HG03442 (cell line): ENCODE results near the gene TBC1D16.
"Not testable (repeated sequence)": the region's sequence is repeated elsewhere in the genome, so short reads cannot be mapped to it uniquely, and the experiment has no call there.

Experiments
- ATAC-seq: cut with Tn5 transposase; IDR thresholded peaks from one replicate; pipeline ENCODE4 v1.9.1; 2021; ENCODE audit warnings: mild to moderate bottlenecking, moderate library complexity; ENCODE audit not compliant: unreplicated experiment

The TBC1D16 gene

GRCh38 chr17:79977161-79977631, 58.5 kb downstream of the TBC1D16 start:
- ATAC-seq, result no peak

- ATAC-seq, result no peak
These were observed 59.2 kb downstream of the TBC1D16 start for GRCh38 chr17:79976451-79976850.

- no peak for ATAC-seq
These were observed 60.1 kb downstream of the TBC1D16 start for GRCh38 chr17:79975498-79976134.

- ATAC-seq, result no peak
These were observed 60.8 kb downstream of the TBC1D16 start for GRCh38 chr17:79974566-79975497.

- ATAC-seq, result no peak
These were observed 64.0 kb downstream of the TBC1D16 start for GRCh38 chr17:79971651-79972050.

DNA sequence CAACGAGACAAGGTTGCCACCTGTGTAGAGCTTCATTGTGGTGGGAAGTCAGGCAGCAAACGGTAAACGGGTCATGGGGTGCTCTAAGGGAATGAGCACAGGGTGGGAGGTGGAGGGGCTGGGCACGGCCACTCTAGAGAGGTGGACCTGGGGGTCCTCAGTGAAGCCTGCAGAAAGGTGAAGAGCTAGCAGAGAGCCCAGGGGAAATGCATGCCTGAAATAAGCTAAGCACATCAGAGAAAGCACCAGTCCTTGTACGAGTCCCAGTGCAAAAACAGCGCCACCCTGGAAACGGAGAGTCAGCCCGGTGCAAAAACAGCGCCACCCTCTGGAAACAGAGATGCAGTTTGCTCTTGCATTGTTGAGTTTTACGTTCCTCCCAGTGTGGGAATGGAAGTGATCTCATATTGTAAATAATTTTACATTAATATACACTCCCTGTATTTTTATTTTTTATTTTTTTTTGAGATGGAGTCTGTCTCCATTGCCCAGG, 65.0 kb downstream of the TBC1D16 start:
- ATAC-seq, result no peak

GRCh38 chr17:79969906-79970305, 65.8 kb downstream of the TBC1D16 start:
- ATAC-seq, result no peak

DNA sequence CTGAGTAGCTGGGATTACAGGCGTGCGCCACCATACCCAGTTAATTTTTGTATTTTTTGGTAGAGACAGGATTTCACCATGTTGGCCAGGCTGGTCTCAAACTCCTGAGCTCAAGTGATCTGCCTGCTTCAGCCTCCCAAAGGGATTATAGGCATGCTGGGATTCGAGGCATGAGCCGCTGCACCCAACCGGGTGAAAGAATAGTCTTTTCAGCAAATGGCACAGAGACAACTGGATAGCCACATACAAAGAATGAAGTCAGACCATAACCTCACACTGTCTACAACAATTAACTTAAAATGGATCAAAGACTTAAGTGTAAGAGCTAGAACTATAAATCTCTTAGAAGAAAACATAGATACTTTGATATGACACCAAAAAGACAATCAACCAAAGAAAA, 67.6 kb downstream of the TBC1D16 start:
- ATAC-seq, result no peak

DNA sequence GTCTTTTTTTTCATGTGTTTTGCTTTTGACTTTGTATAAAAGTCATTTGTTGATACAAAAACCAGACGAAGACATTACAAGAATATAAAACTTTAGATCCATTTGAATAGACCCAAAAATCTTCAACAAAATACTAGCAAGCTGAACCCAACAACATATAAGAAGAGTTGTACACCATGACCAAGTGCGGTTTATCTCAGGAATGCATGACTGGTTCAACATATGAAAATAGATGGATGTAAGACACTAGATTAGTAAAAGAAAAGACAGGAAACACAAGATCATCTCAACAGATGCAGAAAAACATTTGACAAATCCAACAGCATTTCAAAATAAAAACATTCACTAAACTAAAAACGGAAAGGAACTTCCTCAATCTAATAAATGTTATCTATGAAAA, 69.0 kb downstream of the TBC1D16 start:
- no peak for ATAC-seq

GRCh38 chr17:79965806-79966205, 69.9 kb downstream of the TBC1D16 start:
- no peak for ATAC-seq

DNA sequence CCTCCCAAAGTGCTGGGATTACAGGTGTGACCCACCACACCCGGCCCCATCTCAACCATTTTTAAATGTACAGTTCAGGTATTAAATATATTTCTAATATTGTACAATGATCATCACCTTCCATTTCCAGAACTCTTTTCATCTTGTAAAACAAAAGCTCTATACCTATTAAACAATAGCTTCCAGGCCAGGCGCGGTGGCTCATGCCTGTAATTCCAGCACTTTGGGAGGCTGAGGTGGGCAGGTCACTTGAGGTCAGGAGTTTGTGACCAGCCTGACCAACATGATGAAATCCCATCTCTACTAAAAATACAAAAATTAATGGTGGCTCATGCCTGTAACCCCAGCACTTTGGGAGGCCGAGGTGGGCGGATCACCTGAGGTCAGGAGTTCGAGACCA, 73.2 kb downstream of the TBC1D16 start:
- not testable (repeated sequence) for ATAC-seq

- ATAC-seq, result not testable (repeated sequence)
These were observed 74.1 kb downstream of the TBC1D16 start for GRCh38 chr17:79961567-79961966.

DNA sequence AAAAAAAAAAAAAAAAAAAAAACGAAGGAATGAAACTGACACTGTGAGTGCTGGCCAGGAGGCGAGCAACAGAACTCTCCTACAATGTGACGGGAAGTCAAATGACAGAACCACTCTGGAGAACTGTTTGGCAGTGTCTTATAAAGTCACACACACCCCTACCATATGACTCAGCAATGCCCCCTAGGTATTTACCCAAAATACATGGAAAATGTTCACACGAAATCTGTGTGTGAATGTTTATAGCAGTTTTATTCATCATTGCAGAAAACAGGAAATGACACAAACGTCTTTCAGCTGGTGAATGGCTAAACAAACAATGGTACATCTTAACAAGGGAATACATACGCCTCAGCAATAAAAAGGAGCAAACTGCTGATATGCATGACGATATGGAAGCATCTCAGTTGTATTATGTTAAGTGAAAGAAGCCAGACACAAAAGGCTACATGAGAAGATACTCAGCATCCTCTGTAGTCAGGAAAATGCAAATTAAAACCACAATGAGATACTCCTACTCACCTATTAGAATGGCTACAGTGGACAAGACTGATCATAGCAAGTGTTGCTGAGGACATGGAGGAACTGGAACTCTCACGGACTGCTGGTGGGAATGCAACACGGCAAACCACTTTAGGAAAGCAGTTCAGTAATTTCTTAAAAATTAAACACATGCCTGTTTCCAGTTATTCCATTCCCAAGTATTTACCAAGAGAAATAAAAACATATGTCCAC, 74.7 kb downstream of the TBC1D16 start:
- ATAC-seq, result no peak

DNA sequence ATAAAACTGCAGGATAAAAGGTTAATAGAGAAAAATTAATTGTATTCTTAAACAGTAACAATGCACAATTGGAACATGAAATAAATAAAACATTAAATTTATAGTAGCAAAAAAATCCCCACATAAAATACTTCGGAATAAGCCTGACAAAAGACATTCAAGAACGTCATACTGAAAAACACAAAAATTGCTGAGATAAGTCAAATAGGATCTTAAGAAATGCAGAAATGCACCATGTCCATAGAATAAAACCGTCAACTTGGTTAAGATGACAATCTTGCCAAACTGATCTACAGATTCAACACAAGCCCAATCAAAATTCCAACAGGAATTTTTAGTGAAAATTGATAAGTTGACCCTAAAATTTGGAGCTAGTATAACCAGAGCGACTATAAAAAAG, 76.6 kb downstream of the TBC1D16 start:
- ATAC-seq, result no peak

- ATAC-seq, result no peak
These were observed 78.8 kb downstream of the TBC1D16 start for GRCh38 chr17:79956853-79957252.

- ATAC-seq, result not testable (repeated sequence)
These were observed 79.3 kb downstream of the TBC1D16 start for GRCh38 chr17:79956441-79956735.

DNA sequence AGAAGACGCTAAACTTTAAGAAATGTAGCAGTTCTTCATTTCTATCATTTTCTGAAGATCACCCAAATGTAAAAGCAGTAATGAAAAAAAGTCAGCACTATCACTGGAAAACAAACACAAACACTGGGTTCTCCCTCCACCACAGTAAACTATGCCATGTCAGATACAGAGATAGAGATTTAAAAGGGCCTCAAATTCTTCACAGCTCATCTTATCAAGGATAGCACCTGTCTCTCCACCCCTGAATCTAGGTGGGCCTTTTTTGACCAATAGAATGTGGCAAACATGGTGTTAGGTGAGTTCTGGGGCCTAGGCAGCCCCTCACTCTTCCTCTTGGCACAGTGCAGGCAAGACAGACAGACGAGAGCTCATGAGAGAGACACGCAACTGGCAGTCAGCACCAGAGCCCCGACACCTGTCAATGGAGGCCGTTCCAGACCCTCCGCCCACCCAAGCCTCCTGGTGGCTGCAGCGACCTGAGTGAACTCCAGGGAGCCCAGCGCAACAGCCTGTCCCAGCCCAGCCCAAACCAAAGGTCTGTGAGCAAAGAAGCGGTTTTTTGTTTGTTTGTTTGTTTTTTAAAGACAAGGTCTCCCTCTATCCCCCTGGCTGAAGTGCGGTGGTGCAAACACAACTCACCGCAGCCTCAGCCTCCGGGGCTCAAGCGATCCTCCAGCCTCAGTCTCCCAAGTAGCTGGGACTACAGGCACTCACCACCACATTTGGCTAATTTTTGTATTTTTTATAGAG, 79.8 kb downstream of the TBC1D16 start:
- no peak for ATAC-seq

DNA sequence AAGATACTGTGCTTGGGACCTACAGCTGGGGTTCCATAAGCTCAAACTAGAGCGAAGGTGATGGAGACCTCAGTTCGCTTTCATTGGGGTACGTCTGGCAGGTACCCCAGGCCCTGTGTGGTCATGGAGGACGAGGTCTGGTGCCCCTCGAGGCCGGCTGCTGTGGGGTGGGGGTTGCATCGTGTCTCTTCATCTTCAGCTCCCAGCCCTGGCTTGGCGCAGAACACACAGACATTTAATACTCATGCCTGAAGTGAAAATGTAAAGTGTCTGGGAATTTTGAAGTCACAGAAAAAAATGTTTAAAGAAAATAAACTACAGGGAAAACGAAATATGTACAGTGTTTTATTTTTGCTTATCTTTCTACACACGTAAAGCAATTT, 80.5 kb downstream of the TBC1D16 start:
- ATAC-seq, result no peak

- ATAC-seq, result no peak
These were observed 81.1 kb downstream of the TBC1D16 start for GRCh38 chr17:79954281-79955166.

DNA sequence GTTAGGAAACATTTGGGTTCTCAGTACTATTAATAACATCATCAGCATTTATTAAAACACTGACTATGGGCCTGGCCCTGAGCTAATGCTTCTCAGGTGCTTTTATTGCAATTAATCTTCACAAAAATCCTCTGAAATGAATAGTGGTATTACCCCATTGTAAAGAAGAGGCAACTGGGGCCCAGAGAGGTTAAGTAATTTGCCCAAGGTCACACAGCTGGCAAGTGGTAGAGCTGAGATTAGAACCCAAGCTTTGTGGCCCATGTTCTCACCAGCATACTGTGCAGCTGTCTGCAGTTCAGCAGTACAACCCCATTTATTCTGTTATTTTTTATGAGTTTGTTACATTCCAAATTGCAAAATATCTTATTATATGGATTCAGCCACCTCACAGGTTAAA, 82.3 kb downstream of the TBC1D16 start:
- no peak for ATAC-seq
